ENCODE data around the gene BSN. TPM values are rescaled to one million over a fixed set of nuclear protein-coding genes. Genes with fewer than 3 reads are reported as not detected.

Gene BSN
- total and polyA plus RNA-seq, 2 experiments from 2014 or later: 0.50 to 5.1 TPM

DNA sequence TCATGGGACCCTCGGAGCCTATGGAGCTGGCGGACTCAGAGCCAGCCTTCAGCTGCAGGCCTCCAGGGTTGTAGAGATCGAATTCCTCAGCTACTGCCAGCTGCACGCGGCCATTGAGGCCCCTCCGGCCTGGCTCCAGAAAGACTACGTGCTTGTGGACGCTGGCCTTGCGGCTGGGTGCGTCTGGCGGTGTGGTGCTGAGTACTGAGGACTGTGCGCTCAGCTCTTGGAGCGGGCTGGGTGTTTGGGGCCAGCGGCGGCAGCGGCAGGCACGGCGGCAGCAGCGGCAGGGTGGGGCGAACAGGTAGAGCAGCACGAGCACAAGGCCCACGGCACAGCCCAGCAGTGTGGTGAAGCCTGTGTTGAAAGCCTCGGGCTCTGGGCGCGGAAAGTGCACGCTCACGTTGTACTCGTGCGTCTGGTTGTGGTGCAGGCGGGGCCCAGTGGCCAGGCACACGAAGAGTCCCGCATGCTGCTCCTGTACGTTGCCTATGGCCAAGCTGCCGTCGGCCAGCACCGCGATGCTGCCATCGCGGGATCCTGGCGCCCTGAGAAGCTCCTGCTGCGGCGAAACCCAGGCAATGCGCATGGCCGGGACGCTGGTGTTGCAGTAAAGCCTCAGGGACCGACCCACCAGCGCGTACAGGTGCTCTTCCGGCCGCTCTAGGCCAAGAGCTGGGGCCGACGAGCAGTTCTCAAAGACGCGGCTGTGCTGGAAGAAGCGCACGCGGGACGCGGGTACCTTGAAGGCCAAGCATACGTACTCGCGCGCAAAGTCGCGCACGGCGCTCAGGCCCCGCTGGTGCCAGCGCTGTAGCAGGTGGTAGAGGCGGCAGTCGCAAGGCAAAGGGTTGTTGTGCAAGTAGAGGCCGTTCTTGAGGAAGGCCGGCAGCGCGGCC lies 163.9 kb downstream of the BSN start:
- peaks cover 7% of the 10 kb centered on the region; the same call in 1 of the 2 replicates for H4K20me1 ChIP-seq (replicated peaks; ENCODE audit: insufficient read depth)
- Mint-ChIP-seq H3K27me3 (ENCODE audit: insufficient read depth, low read depth, poor library complexity) (peaks cover 39% of the 10 kb centered on the region), H3K4me3 (peak overlapping the region; percentile 85), H3K27ac (peak overlapping the region; percentile 88), H3K4me1 (peaks cover 19% of the 10 kb centered on the region), H3K36me3 (ENCODE audit: low read depth) (peaks cover 25% of the 10 kb centered on the region), H3K9me3 (peaks cover 6% of the 10 kb centered on the region; the same call in 1 of the 3 replicates)
- DNase-seq (ENCODE audit: low spot score) (peak; percentile 72), ATAC-seq (peak; percentile 10)
- TF ChIP-seq EZH2 (IDR thresholded peaks at IDR 0.05; ENCODE audit: low read depth, unreplicated experiment): no peak
- TF ChIP-seq JUNB (IDR thresholded peaks at IDR 0.05; ENCODE audit: unreplicated experiment): no peak
- TF ChIP-seq CTCF (conservative IDR thresholded peaks at IDR 0.05; ENCODE audit: low read depth in 2 of 2): no peak
- no peak for TF ChIP-seq EZH2phosphoT487 (IDR thresholded peaks at IDR 0.05; ENCODE audit: unreplicated experiment)
- TF ChIP-seq ZNF114 (CRISPR knock-in tag; IDR thresholded peaks at IDR 0.05): no peak
- TF ChIP-seq, protein P1, sequence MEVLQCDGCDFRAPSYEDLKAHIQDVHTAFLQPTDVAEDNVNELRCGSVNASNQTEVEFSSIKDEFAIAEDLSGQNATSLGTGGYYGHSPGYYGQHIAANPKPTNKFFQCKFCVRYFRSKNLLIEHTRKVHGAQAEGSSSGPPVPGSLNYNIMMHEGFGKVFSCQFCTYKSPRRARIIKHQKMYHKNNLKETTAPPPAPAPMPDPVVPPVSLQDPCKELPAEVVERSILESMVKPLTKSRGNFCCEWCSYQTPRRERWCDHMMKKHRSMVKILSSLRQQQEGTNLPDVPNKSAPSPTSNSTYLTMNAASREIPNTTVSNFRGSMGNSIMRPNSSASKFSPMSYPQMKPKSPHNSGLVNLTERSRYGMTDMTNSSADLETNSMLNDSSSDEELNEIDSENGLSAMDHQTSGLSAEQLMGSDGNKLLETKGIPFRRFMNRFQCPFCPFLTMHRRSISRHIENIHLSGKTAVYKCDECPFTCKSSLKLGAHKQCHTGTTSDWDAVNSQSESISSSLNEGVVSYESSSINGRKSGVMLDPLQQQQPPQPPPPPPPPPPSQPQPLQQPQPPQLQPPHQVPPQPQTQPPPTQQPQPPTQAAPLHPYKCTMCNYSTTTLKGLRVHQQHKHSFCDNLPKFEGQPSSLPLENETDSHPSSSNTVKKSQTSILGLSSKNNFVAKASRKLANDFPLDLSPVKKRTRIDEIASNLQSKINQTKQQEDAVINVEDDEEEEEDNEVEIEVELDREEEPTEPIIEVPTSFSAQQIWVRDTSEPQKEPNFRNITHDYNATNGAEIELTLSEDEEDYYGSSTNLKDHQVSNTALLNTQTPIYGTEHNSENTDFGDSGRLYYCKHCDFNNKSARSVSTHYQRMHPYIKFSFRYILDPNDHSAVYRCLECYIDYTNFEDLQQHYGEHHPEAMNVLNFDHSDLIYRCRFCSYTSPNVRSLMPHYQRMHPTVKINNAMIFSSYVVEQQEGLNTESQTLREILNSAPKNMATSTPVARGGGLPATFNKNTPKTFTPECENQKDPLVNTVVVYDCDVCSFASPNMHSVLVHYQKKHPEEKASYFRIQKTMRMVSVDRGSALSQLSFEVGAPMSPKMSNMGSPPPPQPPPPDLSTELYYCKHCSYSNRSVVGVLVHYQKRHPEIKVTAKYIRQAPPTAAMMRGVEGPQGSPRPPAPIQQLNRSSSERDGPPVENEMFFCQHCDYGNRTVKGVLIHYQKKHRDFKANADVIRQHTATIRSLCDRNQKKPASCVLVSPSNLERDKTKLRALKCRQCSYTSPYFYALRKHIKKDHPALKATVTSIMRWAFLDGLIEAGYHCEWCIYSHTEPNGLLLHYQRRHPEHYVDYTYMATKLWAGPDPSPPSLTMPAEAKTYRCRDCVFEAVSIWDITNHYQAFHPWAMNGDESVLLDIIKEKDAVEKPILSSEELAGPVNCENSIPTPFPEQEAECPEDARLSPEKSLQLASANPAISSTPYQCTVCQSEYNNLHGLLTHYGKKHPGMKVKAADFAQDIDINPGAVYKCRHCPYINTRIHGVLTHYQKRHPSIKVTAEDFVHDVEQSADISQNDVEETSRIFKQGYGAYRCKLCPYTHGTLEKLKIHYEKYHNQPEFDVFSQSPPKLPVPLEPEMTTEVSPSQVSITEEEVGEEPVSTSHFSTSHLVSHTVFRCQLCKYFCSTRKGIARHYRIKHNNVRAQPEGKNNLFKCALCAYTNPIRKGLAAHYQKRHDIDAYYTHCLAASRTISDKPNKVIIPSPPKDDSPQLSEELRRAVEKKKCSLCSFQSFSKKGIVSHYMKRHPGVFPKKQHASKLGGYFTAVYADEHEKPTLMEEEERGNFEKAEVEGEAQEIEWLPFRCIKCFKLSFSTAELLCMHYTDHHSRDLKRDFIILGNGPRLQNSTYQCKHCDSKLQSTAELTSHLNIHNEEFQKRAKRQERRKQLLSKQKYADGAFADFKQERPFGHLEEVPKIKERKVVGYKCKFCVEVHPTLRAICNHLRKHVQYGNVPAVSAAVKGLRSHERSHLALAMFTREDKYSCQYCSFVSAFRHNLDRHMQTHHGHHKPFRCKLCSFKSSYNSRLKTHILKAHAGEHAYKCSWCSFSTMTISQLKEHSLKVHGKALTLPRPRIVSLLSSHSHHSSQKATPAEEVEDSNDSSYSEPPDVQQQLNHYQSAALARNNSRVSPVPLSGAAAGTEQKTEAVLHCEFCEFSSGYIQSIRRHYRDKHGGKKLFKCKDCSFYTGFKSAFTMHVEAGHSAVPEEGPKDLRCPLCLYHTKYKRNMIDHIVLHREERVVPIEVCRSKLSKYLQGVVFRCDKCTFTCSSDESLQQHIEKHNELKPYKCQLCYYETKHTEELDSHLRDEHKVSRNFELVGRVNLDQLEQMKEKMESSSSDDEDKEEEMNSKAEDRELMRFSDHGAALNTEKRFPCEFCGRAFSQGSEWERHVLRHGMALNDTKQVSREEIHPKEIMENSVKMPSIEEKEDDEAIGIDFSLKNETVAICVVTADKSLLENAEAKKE (CRISPR knock-in tag; IDR thresholded peaks at IDR 0.05): no peak
- no peak for TF ChIP-seq CREB1 (CRISPR knock-in tag; IDR thresholded peaks at IDR 0.05; ENCODE audit: low read depth)
- TF ChIP-seq STAT1 (IDR thresholded peaks at IDR 0.05; ENCODE audit: unreplicated experiment): no peak
- no peak for TF ChIP-seq REST (IDR thresholded peaks at IDR 0.05; ENCODE audit: unreplicated experiment)
- no peak for TF ChIP-seq POLR2AphosphoS5 (IDR thresholded peaks at IDR 0.05; ENCODE audit: low read depth)
- no peak for TF ChIP-seq NANOG (IDR thresholded peaks at IDR 0.05; ENCODE audit: borderline replicate concordance)
- no peak for TF ChIP-seq ZNF331 (CRISPR knock-in tag; IDR thresholded peaks at IDR 0.05; ENCODE audit: low read depth)
- TF ChIP-seq ETS1 (IDR thresholded peaks at IDR 0.05): no peak
- H3F3A ChIP-seq (replicated peaks; ENCODE audit: low read depth): peaks cover 8% of the 10 kb centered on the region; the same call in 1 of the 2 replicates
- 0 out of 2 replicates have a peak overlapping the region, but pooled peaks have one; percentile 56 for H2AFZ ChIP-seq
- peaks cover 5% of the 10 kb centered on the region; the same call in 1 of the 2 replicates for H3K36me3 ChIP-seq (ENCODE audit: insufficient read depth)
- H3K27me3 ChIP-seq (ENCODE audit: insufficient read depth): no peaks in the 10 kb centered on the region
- no peaks in the 10 kb centered on the region; the same call in 1 of the 2 replicates for H3K79me2 ChIP-seq (replicated peaks; ENCODE audit: insufficient read depth)
- peak overlapping the region; percentile 95 for H3K4me2 ChIP-seq
- no peaks in the 10 kb centered on the region for H3K9me2 ChIP-seq (ENCODE audit: insufficient read depth)
- H3K27ac ChIP-seq (ENCODE audit: low read depth): peak overlapping the region; percentile 27; the same call in 1 of the 2 replicates
- peak overlapping the region; percentile 77 for H3K4me3 ChIP-seq
- no peaks in the 10 kb centered on the region; the same call in 1 of the 2 replicates for H3K4me1 ChIP-seq (ENCODE audit: insufficient read depth)
